ENCODE data around the gene DNAI4.

DNA sequence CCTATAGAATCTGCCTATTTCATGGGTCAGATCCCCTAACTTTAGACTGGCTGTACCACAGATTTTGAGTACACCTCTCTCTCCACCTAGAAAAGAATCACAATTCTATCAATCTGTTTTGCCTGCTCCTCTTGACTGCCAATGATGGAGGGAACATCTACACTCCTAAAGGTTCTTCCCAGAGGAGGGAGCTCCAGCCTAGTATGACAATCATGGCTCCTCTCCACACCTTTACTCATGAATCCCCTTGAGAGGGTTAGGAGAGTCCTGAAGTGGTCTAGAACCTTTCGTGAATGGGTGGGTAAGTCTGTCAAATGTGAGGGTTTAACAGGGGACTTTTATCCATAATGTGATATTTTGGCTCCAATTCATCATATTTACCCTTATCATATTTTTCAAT is 48.0 kb downstream of the DNAI4 start:
- TF ChIP-seq POLR2AphosphoS5 (IDR thresholded peaks at IDR 0.05) = no peak
- TF ChIP-seq, protein P1, sequence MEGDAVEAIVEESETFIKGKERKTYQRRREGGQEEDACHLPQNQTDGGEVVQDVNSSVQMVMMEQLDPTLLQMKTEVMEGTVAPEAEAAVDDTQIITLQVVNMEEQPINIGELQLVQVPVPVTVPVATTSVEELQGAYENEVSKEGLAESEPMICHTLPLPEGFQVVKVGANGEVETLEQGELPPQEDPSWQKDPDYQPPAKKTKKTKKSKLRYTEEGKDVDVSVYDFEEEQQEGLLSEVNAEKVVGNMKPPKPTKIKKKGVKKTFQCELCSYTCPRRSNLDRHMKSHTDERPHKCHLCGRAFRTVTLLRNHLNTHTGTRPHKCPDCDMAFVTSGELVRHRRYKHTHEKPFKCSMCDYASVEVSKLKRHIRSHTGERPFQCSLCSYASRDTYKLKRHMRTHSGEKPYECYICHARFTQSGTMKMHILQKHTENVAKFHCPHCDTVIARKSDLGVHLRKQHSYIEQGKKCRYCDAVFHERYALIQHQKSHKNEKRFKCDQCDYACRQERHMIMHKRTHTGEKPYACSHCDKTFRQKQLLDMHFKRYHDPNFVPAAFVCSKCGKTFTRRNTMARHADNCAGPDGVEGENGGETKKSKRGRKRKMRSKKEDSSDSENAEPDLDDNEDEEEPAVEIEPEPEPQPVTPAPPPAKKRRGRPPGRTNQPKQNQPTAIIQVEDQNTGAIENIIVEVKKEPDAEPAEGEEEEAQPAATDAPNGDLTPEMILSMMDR (IDR thresholded peaks at IDR 0.05) = no peak
- TF ChIP-seq POLR2A (IDR thresholded peaks at IDR 0.05; ENCODE audit: low read depth) = no peak
